OCI-LY3 (cell line): Measurements from ENCODE around the gene MS4A10.

Experiments used
- CTCF ChIP-seq: fragments of 200-600, 300-600 bp; sonication (generic); IDR thresholded peaks from 2 replicates; pipeline ENCODE4 v1.5.1; 2014; ENCODE audit warnings: antibody characterized with exemption, low read length, low read depth
- EZH2phosphoT487 ChIP-seq: fragments of 200-600 bp; shearing (Covaris generic); IDR thresholded peaks from 2 replicates; pipeline ENCODE4 v1.6.1; 2018; ENCODE audit warnings: antibody characterized with exemption, mixed run types, low read depth

- TF ChIP-seq CTCF: no peak
- TF ChIP-seq EZH2phosphoT487: no peak
Measured at GRCh38 chr11:60785806-60786361, 751 bp downstream of the MS4A10 start.
